HFF-Myc (cell line): Measurements from ENCODE around the gene SWSAP1.

ENCODE experiments used
- DNase-seq: peaks from one replicate; pipeline ENCODE4 v3.0.0-alpha.2; 2011; ENCODE audit warnings: low read depth; ENCODE audit errors: extremely low read depth
- H3K4me3 ChIP-seq: replicated peaks from 2 replicates; pipeline ENCODE4 v1.5.1; 2011; ENCODE audit warnings: low read depth, mild to moderate bottlenecking, control low read depth, low read length
- CTCF ChIP-seq: IDR thresholded peaks from 2 replicates; pipeline ENCODE4 v1.5.1; 2012; ENCODE audit warnings: mild to moderate bottlenecking, low read depth, low read length, control low read depth; ENCODE audit errors: missing control alignments

Gene SWSAP1

GRCh38 chr19:11418094-11418548 is 43.7 kb downstream of the SWSAP1 start:
- DNase-seq: no peak
- H3K4me3 ChIP-seq: no peak overlapping the region
- TF ChIP-seq CTCF: no peak

- no peak for TF ChIP-seq CTCF
- no peak within 1 kb of the TSS for H3K4me3 ChIP-seq
- DNase-seq: no peak
Measured at GRCh38 chr19:11418549-11419506, 44.4 kb downstream of the SWSAP1 start, which contains the start of gene RGL3. RGL3 (minus strand) TSS chr19:11419314; CDS start chr19:11419278, 36 bp downstream.

GRCh38 chr19:11420429-11421370 is 46.2 kb downstream of the SWSAP1 start:
- TF ChIP-seq CTCF: no peak
- no peak for DNase-seq
- no peak overlapping the region for H3K4me3 ChIP-seq

GRCh38 chr19:11421371-11422098 is 47.1 kb downstream of the SWSAP1 start:
- no peak for TF ChIP-seq CTCF
- no peak for DNase-seq
- no peak overlapping the region for H3K4me3 ChIP-seq

- no peak for DNase-seq
- TF ChIP-seq CTCF: no peak
- H3K4me3 ChIP-seq: no peak overlapping the region
Measured at GRCh38 chr19:11422163-11423065, 47.9 kb downstream of the SWSAP1 start.
